ENCODE data around the gene TFF1.

The TFF1 gene

DNA sequence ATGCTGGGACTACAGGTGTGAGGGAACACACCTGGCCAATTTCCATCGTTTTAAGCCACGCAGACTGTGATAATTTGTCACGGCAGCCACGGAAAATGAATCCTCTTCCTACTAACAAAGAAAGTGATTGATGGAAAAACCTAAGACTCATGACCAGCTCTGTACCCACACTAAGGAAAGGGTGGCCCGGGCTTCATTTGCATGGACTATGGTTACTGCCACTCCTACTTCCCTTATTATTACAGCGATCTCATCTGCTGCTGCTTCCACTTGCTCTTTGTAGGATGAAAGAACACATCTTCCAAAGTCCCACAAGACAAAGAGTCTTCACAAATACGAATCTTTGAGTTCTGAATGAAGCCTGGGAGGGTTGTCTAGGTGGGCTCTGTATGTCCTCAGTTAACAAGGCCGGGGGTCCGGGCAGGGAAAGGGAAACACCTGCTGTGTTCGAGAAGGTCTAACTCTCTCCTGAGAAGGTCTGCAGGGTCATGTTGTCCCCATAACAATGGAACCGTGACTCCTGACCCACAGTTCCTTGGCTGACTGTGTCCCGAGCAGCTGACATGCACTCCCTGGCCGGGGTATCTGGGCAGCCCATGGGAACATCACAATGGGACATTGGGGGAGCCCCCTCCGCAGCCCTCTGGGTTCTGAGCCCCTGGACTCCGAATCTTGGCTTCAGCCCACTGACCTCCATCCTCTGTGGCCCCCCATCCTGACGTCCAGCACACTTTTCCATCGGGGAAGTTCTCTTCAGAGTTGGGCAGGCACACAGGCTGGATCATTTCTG lies 13.3 kb upstream of the TFF1 start:
- no peak for DNase-seq

DNA sequence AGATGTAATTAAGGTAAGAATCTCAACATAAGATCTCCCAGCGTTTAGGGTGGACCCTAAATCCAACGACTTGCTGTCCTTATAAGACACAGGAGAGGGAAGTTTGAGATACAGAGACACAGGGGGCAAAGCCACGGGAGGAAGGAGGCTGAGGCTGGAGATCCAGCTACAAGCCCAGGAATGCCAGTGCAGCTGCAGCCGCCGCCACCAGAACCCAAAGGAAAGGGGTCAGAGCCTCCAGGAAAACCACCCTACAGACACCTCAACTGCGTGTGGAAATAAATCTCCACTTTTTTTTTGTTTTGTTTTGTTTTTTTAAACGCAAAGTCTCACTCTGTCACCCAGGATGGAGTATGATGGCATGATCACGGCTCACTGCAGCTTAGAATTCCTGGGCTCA lies 12.1 kb upstream of the TFF1 start:
- no peak for DNase-seq

DNA sequence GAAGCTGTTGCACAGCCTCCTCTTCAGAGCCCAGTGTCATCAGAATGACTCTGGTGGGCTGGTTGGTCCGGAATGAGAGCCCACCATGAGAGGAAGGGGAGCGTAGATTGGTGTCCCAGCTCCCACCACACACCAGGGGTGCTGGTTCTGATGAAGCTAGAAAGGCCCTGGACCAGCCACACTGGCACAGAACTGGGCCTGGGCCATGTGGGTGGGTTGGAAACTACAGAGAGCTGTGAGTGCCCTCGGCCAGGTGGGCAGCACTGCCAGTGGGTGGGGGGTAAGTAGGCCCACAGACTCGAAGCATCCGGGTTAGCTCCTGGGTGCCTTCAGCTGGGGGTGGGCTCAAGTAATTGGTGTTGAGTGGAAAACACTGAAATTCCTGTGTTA lies 11.6 kb upstream of the TFF1 start:
- no peak for DNase-seq

DNA sequence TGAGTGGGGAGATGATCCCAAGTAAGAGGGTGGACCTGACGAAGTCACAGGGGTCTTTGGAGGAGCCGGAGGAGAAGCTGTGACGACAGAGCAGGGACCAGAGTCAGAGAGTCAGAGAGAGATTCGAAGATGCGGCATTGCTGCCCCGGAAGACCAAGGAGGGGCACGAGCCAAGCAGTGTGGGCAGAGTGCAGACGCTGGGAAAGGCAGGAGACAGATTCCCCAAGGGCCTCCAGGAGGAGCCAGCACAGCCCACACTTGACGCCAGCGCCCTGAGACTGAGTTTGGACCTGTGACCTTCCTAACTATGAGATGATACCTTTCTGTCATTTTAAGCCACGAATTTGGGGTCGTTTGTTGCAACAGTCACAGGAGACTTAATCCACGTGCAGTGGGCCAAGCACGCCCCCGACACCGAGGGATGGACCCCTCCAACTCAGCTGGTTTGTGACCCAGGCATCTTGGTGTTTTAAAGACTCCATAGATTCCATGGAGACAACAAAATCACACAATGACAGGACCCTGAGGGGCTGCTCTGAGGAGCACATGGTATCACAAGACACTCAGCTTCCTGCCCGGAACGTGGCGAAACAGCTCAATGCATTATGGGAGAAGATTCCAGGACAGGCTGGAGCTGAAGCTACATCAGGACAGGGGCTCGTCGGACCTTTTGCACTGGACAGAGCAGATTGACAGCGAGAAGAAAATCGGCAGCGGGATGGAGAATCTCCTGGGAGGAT lies 11.0 kb upstream of the TFF1 start:
- DNase-seq: no peak

DNA sequence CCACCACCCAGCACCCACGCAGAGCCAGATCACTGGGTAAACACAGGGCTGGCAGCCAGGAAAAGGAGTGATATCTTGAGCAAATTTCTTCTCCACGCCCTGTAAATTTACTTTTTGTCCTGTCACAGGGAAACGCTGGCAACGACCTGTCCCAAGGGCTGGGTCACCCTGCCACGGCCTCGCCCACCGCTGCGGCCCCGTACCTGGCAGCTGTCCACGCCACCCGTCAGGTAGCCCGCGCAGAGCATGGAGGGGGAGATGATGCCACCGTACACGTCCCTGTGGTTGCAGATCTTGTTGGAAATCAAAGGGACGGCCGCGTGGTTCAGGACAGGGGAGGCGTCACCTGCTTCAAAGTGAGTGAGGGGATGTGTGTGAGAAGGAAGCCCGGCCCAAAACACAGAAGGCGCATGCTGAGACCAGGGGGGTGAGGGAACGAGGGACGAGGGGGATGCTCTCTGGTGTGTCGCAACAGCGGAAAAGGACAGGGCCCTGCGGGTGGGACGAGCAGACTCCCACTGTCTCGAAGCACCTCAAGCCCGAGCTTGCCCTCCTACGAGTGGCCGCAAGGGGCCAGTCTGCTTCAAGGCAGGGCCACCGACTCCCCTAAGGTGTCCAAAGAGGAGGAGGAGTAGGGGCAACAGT lies 10.1 kb upstream of the TFF1 start:
- no peak for DNase-seq

DNA sequence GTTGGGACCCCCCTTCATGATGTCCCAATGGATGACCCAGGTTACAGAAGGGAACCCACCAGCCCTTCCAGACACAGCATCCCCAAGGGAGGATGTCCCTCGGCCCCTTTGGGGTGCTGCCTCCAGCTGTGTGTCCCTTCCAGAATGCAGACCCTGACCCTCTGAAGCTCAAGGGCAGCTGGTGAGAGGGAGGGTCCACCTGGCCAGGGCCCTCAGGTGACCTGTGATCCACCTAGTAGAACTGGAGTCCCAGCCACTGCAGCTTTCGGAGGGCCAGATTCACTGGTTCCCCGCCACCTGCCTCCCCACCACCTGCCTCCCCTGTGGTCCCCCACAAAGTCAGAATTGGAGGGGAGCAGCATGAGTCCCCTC lies 9.6 kb upstream of the TFF1 start:
- DNase-seq: no peak

DNA sequence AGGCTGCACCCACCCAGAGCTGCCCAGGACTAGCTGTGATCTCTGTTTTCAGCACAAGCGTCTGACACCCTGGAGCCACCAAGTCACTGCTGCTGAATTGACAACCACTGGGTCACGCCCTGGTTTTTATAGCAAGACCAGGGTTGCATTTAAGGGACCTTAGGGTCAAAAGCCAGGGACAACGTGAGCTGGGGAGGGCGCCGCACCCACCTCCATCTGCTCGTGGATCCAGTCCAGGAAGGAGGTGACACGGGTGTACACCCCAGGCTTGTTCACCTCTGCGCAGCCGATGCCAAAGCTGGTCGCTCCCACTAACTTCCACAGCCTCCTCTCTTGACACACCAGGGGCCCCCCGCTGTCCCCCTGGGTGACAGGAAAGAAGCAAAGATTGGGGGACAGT lies 9.2 kb upstream of the TFF1 start:
- DNase-seq: no peak

DNA sequence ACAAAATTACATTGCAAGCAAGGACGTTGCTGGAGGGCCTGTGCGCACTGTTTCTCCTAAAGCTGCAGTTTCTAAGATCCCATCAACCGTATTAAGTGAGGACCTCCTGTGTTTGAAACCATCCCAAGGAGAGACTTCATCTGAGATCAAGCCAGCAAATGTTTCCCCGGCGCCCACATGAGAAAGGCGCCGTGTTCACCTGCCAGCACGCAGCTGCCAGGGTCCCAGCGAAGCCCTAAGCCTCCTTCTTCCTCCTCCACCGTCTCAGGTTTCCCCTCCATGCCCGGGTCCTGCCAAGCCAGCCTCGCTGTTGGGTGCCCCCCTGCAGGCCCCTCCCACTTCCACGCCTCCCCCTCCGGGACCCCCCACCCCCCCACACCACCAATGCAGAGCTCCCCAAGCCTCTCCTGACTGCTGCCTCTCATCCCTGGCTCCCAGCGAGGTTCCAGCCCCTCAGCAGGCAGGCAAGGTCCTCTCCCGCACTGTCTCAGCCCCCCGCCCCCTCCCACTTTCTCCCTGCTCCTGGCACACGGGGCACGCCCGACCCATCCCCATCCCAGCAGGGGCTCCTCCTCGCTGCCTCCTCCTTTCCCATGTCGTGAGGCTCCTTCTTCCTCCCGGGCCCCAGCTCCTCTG lies 8.6 kb upstream of the TFF1 start:
- no peak for DNase-seq

DNA sequence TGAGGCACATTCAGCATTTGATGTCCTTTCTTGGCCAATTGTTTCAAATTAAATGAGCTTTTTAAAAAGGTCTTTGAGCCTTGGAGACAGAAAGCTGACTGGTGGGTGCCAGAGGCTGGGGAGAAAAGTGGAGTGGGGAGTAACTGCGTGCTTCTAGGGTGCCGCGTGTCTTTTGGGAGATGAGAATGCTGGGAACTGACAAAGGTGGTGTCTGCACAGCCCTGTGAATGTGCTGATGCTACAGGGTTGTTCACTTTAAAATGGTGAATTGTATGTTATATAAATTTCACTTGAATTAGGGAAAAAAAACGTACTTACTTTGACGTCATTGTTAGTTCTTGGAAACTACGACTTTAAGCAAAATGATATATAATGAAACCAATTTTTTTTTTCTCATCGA lies 8.1 kb upstream of the TFF1 start:
- no peak for DNase-seq

DNA sequence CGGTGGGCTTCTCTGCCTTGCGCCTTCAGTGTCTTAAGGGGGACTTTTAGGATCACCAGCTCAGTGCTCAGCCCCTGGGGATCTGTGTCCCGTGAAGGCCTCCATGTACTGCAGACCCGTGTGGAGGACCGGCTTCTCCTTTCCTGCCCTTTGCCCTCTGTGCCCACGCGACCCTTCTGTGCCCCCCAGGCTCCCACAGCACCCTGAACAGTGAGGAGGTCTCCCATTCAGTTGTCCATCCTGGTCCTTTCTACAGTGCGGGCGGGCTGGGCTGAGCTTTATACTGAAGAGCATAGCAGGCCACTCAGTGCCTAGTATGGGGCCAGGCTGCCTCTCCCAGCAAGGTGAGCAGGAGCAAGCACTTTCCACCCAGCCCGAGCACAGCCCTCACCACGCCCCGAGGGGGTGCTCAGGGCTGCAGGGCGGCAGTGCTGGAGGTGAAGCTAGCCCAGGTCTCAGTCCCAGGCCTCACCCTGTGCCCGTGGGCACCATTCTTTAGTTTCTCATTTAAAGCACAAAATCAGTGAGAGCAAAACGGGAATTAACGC lies 7.6 kb upstream of the TFF1 start:
- DNase-seq: no peak

DNA sequence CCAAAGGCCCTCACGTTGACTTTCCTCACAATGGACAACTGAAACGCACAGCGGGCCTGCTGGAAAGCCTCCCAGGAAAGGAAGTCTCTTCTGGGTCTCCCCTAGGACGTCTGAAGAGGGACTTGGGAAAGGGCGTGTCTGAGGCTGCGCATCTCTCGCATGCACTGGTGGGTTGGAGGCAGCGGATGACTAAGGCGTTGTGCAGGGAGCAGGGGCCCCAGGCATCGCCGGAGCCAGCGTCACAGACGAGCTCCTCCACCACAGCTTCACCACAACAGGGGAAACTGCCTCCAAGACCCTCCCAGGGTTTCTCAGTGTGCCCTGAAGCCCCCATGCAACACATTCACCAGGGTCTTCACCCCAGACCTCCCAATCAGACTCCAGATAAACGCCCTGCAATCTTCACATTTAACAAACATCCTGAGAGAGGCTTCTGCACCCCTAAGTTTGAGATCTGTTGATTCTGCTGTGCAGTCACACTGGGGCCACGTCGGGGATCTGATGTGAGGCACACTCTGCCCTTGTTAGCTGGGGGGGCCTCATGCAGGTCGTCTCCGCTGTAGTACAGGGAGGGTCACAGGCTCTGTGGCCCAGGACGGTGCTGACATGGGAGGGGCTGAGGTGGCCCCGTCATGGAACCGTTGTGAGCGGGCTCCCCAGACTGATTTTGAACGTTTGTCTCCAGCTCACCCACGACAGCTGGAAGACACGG lies 7.0 kb upstream of the TFF1 start:
- DNase-seq: peak; percentile 49

DNA sequence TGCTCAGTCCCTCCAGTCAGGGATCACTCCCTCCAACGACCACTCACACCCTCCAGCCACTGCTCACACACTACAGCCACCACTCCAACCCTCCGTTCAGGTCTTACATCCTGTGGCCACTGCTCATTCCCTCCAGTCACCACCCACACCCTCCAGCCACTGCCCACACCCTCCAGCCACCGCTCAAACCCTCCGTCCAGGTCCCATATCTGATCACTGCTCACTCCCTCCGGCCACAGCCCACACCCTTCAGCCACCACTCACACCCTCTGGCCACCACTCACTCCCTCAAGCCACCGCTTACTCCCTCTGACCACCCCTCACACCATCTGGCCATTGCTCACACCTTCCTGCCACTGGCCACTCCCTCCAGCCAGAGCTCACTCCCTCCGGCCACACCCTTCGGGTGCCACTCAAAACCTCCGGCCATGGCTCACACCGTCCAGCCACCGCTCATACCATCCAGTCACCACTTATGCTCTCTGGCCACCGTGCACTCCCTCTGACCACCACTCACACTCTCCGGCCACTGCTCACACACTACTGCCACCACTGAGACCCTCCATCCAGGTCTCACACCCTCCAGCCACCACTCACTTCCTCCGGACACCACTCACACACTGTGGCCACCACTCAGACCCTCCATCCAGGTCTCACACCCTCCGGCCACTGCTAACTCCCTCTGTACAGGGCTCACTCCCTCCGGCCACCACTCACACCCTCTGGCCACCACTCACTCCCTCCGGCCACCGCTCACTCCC lies 4.7 kb upstream of the TFF1 start:
- no peak for DNase-seq

DNA sequence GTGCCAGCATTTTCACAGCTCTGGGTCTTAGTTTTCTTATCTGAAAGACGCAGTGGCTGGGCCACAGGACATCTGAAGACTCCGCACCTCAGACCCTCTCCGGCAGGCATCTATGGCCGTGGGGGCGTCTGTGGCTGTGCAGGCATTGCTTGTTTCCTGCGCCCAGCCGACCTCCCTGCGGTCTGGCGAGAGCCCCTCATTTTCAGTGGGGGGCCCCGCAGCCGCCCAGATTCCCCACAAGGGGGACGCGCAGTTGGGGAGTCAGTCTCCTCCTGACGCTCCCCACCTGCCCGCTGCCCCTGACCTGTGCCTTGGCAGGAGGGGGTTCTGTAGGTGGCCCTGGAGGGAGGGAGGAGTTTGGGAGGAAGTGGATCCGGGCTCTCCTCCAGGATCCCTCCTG lies 3.5 kb upstream of the TFF1 start:
- no peak for DNase-seq

DNA sequence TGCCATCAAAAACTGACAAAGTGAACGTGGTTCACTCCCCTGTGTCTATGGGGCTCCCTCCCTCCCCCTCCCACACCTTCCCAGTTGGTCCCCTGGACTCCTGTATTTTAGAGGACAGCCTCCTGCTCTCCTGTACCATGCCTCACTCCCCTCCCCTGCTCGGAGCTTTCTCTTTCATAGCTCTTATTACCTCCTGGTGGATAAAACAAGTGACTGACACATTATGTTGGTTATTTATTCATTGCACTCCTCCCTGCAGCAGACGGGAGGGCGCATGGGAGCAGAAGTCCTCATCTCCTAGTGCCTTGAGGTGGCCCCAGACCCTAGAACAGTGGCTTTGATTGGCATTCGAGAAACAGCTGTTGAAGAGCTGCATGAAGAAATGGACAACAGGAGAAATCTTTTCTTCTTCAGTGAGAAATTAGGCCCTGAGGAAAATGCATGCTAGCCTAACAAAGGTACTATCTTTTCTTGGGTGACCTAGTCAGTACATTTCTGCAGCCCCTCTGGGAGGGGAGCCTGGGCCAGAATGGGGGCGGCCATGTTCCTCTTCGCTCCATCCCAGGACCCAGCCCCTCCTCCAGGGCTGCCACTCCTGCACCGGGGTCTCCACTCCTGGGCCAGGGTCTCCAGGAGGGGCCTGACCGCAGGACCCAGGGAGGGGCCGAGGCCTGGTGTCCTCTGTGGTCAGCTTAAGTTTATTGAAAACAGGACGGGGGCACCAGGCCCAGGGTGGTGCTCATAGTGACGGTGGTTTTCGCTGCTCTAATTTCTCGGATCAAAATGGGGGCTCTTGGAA lies 1.2 kb upstream of the TFF1 start:
- DNase-seq: no peak

DNA sequence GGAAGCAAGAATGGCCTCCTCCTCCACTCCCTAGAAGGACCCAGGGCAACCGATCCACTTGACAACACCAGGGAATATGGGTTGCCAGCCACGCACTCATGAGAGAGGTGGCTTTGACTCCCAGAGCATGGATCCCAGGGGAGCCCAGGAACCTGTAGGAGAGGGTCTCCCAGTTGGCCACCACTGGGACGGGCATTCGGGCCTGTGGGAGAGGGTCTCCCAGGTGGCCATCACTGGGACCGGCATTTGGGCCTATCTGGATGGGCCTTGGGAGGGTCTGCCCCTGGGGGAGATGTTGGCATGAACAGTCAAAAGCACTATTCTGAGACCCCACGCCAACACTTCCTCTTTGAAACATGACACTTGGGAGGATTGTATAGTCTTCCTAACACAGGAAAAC lies 565 bp downstream of the TFF1 start:
- DNase-seq: no peak

DNA sequence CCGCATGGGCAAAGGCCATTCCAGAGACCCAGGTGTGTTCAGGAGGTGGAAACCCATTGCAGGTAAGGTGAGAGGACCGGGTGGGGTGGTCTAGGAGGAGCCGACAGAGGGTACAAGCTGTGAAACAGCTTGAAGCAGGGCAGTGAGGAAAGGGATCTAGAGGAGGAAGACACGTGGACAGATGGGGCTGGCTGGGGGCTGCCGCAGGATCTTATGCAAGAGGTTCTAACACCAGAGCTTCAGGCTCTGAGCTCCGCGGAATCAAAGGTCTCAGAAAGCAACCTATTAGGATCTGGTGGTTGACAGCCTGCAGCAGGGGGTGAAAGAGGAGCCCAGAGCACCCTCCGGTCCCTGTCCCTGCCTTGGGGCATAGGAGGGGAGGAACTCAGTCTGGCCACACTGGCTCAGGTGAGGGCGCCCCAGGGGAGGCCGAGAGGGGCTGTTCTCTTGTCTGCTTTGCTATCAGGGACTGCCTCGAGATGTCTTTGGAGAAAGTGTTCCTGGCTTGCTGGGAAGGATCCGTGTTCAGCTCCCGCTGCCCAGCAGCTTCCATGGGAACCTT lies 1.9 kb downstream of the TFF1 start:
- no peak for DNase-seq

DNA sequence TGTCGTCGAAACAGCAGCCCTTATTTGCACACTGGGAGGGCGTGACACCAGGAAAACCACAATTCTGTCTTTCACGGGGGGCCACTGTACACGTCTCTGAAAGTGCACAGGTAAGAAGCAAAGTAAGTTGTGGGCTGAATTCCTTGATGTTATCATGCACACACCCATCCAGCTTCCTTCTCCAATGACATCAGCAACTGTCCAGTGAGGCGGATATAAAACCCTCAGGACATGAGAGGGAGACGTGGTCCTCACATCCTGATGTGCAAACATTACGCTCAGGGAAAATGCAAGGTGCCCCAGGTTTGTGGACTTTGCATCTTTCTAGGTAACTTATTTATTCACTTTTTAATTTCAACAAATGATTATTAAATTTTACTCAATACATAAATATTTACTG lies 3.0 kb downstream of the TFF1 start:
- no peak for DNase-seq

DNA sequence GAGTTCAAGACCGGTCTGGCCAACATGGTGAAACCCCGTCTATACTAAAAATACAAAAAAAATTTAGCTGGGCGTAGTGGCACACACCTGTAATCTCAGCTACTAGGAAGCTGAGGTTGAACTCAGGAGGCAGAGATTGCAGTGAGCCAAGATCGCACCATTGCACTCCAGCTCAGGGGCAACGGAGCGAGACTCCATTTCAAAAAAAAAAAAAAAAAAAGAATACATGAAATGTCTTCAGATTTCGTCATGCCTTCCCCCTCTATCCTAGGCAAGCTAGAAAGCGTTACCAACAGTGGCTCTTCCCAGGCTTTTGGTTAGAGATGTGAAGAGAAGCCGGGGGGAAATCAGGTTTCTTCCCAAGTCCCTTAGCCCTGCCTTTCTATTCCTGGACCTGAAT lies 3.6 kb downstream of the TFF1 start:
- no peak for DNase-seq

DNA sequence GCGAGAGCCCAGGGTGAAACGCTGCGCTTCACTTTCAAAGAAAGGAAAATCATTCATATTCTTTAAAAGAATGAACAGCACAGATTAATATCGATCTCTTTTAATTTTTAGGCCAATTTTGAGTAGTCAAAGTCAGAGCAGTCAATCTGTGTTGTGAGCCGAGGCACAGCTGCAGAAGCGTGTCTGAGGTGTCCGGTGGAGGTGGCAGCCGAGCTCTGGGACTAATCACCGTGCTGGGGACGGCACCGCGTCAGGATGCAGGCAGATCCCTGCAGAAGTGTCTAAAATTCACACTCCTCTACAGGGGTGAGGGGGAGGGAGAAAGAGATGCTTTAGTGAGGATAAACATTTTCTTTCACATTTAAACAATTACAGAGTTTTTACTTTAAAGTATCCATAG lies 4.1 kb downstream of the TFF1 start:
- no peak for DNase-seq

DNA sequence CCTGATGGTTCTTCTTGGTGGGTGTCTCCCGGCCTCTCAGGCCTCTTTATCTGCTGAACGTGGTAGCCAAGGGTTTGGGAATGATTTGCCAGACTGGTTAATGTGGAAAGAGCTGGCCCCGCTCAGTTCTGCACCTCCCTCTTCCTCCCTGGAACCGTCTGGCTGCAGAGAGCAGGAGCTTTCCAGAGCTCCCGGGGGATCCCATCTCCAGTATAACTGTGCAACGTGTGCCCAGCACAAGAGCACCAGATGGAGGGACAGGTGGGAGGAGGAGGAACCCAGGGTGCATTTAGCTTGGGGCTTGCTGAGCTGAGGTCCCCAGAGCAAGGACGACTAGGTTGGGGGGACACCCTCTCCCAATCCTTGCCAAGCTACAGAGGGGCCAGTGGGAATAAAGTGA lies 5.0 kb downstream of the TFF1 start:
- DNase-seq: no peak

DNA sequence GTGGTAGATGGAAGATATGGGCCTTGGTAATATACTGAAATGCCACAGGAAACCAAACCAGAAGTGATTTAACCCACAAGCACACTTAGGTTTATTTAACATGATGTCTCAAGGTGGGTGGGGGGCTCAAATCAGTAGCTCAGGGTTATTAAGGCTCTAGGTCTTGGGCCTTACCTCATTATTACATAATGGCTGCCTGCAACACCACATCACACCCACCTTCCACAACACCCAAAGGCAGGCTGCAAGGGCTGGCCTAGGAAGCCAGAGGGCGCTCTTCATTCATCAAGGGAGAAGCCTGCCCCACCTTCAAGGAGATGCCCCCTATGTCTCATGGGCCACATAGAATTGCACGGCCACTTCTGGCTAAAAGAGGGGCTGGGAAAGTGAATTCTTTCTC lies 6.0 kb downstream of the TFF1 start:
- peak; percentile 27 for DNase-seq
